Neural crest cell (in vitro differentiated cells): ENCODE data around the gene SYT11. TPM values are rescaled to one million over a fixed set of nuclear protein-coding genes. Genes with fewer than 3 reads are reported as not detected.

Experiments used
- DNase-seq: peaks from one replicate; pipeline ENCODE4 v3.0.0; 2021; ENCODE audit warnings: low read depth, mixed read lengths, low spot score
- H3K27ac Mint-ChIP-seq: one replicate; pipeline ENCODE4 v1.8.0; 2021; ENCODE audit warnings: mild to moderate bottlenecking, mixed read lengths; ENCODE audit not compliant: unreplicated experiment
- H3K27me3 Mint-ChIP-seq: 2 replicates; pipeline ENCODE4 v1.8.0; 2021; ENCODE audit warnings: low read depth, mild to moderate bottlenecking, mixed read lengths
- H3K36me3 Mint-ChIP-seq: 2 replicates; pipeline ENCODE4 v1.8.0; 2021; ENCODE audit warnings: low read depth, mild to moderate bottlenecking, mixed read lengths
- H3K4me1 Mint-ChIP-seq: 2 replicates; pipeline ENCODE4 v1.8.0; 2021; ENCODE audit warnings: mixed read lengths
- H3K4me3 Mint-ChIP-seq: one replicate; pipeline ENCODE4 v1.8.0; 2021; ENCODE audit warnings: mild to moderate bottlenecking, mixed read lengths
- H3K9me3 Mint-ChIP-seq: 2 replicates; pipeline ENCODE4 v1.8.0; 2021; ENCODE audit warnings: mixed read lengths
- CTCF ChIP-seq: fragments of 200-600 bp; sonication (generic); conservative IDR thresholded peaks from 2 replicates; pipeline ENCODE4 v1.5.0; 2021; ENCODE audit warnings: antibody characterized with exemption, mild to moderate bottlenecking
- total RNA-seq: library from RNA; stranded (reverse); gene quantifications from 2 replicates; pipeline ENCODE4 v1.2.1, GENCODE V29; 2021

Gene SYT11
- total RNA-seq, 1 donor from 2014 or later, result 19.8 TPM

- Mint-ChIP-seq H3K4me1 (peaks cover 36% of the 10 kb centered on the region), H3K4me3 (no peak overlapping the region), H3K36me3 (peaks cover 7% of the 10 kb centered on the region), H3K9me3 (no peaks in the 10 kb centered on the region), H3K27ac (no peak overlapping the region), H3K27me3 (no peaks in the 10 kb centered on the region)
- DNase-seq, result no peak
- no peak for TF ChIP-seq CTCF
Observed at GRCh38 chr1:155933591-155934096, 74.3 kb downstream of the SYT11 start.

DNA sequence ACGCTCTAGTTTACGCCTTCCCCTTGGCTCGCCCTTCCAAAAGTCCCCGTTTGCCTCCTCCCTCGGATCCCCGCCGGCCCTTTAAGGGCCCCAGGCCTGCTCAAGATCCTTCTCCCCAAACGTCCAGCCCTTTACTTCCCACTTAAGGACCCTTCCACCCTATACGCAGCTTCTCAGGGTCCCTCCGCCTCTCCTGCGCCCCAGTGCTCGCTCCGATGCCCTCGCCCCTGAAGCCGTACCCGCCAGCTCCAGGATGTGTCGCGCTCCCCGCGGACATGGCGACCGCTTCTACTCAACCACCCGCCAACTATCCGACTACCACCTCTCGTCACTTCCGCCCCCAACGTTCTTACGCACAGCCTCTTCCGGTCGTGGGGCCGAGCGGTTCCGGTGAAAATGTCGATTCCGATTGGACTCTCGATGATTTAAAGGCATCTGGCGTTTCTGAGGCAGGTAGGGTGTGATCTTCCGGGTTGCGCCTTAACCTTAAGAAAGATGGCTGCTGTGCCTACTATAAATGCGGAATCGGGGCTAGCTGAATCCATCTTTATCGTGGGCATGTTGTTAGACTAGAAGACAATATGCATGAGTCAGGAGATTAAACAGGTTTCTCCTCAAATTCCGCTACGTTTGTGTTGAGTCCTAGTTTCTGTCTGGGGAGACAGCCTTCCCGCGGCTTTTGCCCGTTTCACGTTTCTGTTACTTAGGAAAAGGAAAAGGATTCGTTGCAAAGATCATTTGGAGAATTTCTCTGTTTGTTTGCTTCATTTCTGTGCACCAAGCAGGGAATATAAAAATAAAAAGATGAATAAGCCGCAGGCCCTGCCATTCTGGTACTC, 74.9 kb downstream of the SYT11 start, which contains the start of gene KHDC4:
KHDC4 (minus strand) TSS at position 317 of the 839 bp plus-strand sequence; CDS start at position 277, 40 bp downstream.
- no peak for TF ChIP-seq CTCF
- Mint-ChIP-seq H3K36me3 (peaks cover 3% of the 10 kb centered on the region), H3K4me3 (no peak within 1 kb of the TSS), H3K9me3 (no peaks in the 10 kb centered on the region), H3K4me1 (peaks cover 36% of the 10 kb centered on the region), H3K27me3 (no peaks in the 10 kb centered on the region), H3K27ac (no peak within 1 kb of the TSS)
- DNase-seq, result peak; percentile 79

Other genes with a start within 250 kb of the SYT11 start
- gene MSTO1, start 249.3 kb upstream of the SYT11 start, total RNA-seq, result 82.4 and 92.4 TPM in 2 replicates
- 53.9 and 54.5 TPM in 2 replicates for gene YY1AP1, start 170.8 kb upstream of the SYT11 start, total RNA-seq
- 113 and 114 TPM in 2 replicates for gene DAP3, start 170.5 kb upstream of the SYT11 start, total RNA-seq
- 58.4 and 59.5 TPM in 2 replicates for gene GON4L, start 2.4 kb upstream of the SYT11 start, total RNA-seq
- gene RIT1, start 51.8 kb downstream of the SYT11 start, total RNA-seq, result 34.5 and 35.3 TPM in 2 replicates
- 69.9 and 71.2 TPM in 2 replicates for gene KHDC4, start 74.8 kb downstream of the SYT11 start, total RNA-seq
- gene RXFP4, start 82.1 kb downstream of the SYT11 start, total RNA-seq, result not detected in 2 replicates
- 97.6 and 101 TPM in 2 replicates for gene ARHGEF2, start 119.0 kb downstream of the SYT11 start, total RNA-seq
- 236 and 255 TPM in 2 replicates for gene SSR2, start 161.4 kb downstream of the SYT11 start, total RNA-seq
- gene UBQLN4, start 194.2 kb downstream of the SYT11 start, total RNA-seq, result 70.4 and 78.0 TPM in 2 replicates
- 49.4 and 55.6 TPM in 2 replicates for gene LAMTOR2, start 195.2 kb downstream of the SYT11 start, total RNA-seq
- not detected in 2 replicates for gene RAB25, start 201.6 kb downstream of the SYT11 start, total RNA-seq
- 114 and 120 TPM in 2 replicates for gene MEX3A, start 222.9 kb downstream of the SYT11 start, total RNA-seq